Measurements from ENCODE around the gene UTP11.
"Not testable (repeated sequence)": the region's sequence is repeated elsewhere in the genome, so short reads cannot be mapped to it uniquely, and the experiment has no call there.

Gene UTP11

GRCh38 chr1:38027201-38028104 lies 14.9 kb downstream of the UTP11 start:
- in situ Hi-C loops (cut with MboI; ENCODE audit: low sequenced_read_pairs) = no loop called here

GRCh38 chr1:38028105-38028591 lies 15.6 kb downstream of the UTP11 start:
- in situ Hi-C loops (cut with MboI; ENCODE audit: low sequenced_read_pairs) = no loop called here

- in situ Hi-C loops (cut with MboI; ENCODE audit: low sequenced_read_pairs) = no loop called here
Measured at GRCh38 chr1:38028671-38029070, 16.1 kb downstream of the UTP11 start.

- in situ Hi-C loops (cut with MboI; ENCODE audit: low sequenced_read_pairs) = no loop called here
Measured at GRCh38 chr1:38029081-38029681, 16.6 kb downstream of the UTP11 start.

GRCh38 chr1:38029685-38030511 lies 17.4 kb downstream of the UTP11 start:
- in situ Hi-C loops (cut with MboI; ENCODE audit: low sequenced_read_pairs) = no loop called here

- in situ Hi-C loops (cut with MboI; ENCODE audit: low sequenced_read_pairs) = no loop called here
Measured at GRCh38 chr1:38030596-38031512, 18.3 kb downstream of the UTP11 start.

- in situ Hi-C loops (cut with MboI; ENCODE audit: low sequenced_read_pairs) = no loop called here
Measured at GRCh38 chr1:38031513-38031866, 19.0 kb downstream of the UTP11 start.

- in situ Hi-C loops (cut with MboI; ENCODE audit: low sequenced_read_pairs) = not testable (repeated sequence)
Measured at GRCh38 chr1:38032992-38033391, 20.5 kb downstream of the UTP11 start.

- in situ Hi-C loops (cut with MboI; ENCODE audit: low sequenced_read_pairs) = no loop called here
Measured at GRCh38 chr1:38034871-38035270, 22.3 kb downstream of the UTP11 start.

- in situ Hi-C loops (cut with MboI; ENCODE audit: low sequenced_read_pairs) = no loop called here
Measured at GRCh38 chr1:38037221-38037939, 24.8 kb downstream of the UTP11 start.

- in situ Hi-C loops (cut with MboI; ENCODE audit: low sequenced_read_pairs) = no loop called here
Measured at GRCh38 chr1:38038861-38039260, 26.3 kb downstream of the UTP11 start.

- in situ Hi-C loops (cut with MboI; ENCODE audit: low sequenced_read_pairs) = no loop called here
Measured at GRCh38 chr1:38039331-38040088, 27.0 kb downstream of the UTP11 start.

GRCh38 chr1:38041936-38042834 lies 29.7 kb downstream of the UTP11 start:
- in situ Hi-C loops (cut with MboI; ENCODE audit: low sequenced_read_pairs) = no loop called here

GRCh38 chr1:38043036-38043747 lies 30.7 kb downstream of the UTP11 start:
- in situ Hi-C loops (cut with MboI; ENCODE audit: low sequenced_read_pairs) = no loop called here

GRCh38 chr1:38044221-38045215 lies 32.0 kb downstream of the UTP11 start:
- in situ Hi-C loops (cut with MboI; ENCODE audit: low sequenced_read_pairs) = no loop called here
